Right cardiac atrium (tissue), 5 donors: ENCODE data around the gene CRYBG1. TPM values are rescaled to one million over a fixed set of nuclear protein-coding genes. Genes with fewer than 3 reads are reported as not detected.

Experiments used
- ATAC-seq, 2 donors: fragments of 200-7000 bp; cut with Tn5 transposase; one replicate each; pipeline versions ENCODE4 v1.8.0 to v1.9.1; 2020; ENCODE audit warnings: moderate library complexity in 2 of 2, mild to moderate bottlenecking in 1 of 2
- DNase-seq, 3 donors: peaks; one replicate each; pipeline ENCODE4 v3.0.0-alpha.2; 2020
- H3K27ac ChIP-seq: one replicate; pipeline ENCODE4 v1.5.1; 2013; ENCODE audit warnings: mild to moderate bottlenecking, low read length, control low read depth, moderate library complexity
- H3K27me3 ChIP-seq: one replicate; pipeline ENCODE4 v1.6.1; 2013; ENCODE audit not compliant: control insufficient read depth, insufficient read depth
- H3K4me1 ChIP-seq: one replicate; pipeline ENCODE4 v1.6.1; 2013; ENCODE audit warnings: low read length; ENCODE audit not compliant: control insufficient read depth, insufficient read depth
- H3K4me3 ChIP-seq: one replicate; pipeline ENCODE4 v1.5.1; 2013; ENCODE audit warnings: low read length, control low read depth
- H3K9me3 ChIP-seq: one replicate; pipeline ENCODE4 v1.6.1; 2013; ENCODE audit warnings: low read length; ENCODE audit not compliant: control insufficient read depth
- WGBS: extraction: QIAGEN DNeasy Blood & Tissue Kit; methylation state at CpG from one replicate; pipeline ENCODE4 v1.1.7; 2013; 5-methylcytosine and 5-hydroxymethylcytosine counted together
- intact Hi-C, 4 donors: fragments of 100-400 bp; cut with DNase I; formaldehyde crosslinking; loops; one replicate each; pipeline versions ENCODE4 v1.11.0 to v1.14.0; 2022 to 2023
- polyA plus RNA-seq: library from polyadenylated mRNA; stranded (reverse); fragments of 200-250 nt; gene quantifications from one replicate; pipeline ENCODE4 v1.2.3, GENCODE V29; 2013
- total RNA-seq, 4 donors: library from RNA; stranded (reverse); fragmentation: NEBNext Ultra II Directional; extraction: Animal tissue kit (Norgen Biotek cat#: 25700); gene quantifications; one replicate each; pipeline ENCODE4 v1.2.1, GENCODE V29; 2021
- donor health status: healthy with polysubstance abuse.
- donor health status: DM: no; HTN: yes; CAD: no.
- donor health status: DM: no; HTN: no; CAD: no.
- donor health status: DM: no; HTN: yes; CAD: no; lungs with severe emphysema.
- donor health status: DM: yes; HTN: yes; CAD: no.

CRYBG1 gene
- total and polyA plus RNA-seq, 5 donors: 0.38 to 1.6 (median 0.94) TPM

DNA sequence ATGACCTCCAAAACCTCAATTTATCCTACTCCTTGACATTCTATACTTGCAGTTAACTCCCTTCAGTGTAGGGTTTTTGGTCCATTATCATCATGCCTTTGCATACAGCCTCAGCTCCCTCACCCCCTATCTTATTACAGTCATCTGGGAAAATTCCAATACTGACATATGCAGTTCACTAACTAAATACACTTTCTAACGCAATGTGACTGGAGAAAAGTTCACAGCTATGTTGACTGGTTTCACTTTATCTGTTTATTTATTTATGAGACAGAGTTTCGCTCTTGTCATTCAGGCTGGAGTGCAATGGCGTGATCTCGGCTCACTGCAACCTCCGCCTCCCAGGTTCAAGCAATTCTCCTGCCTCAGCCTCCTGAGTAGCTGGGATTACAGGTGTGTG is 64.9 kb downstream of the CRYBG1 start:
- WGBS: 86% methylated on average over 5 of the region's 5 CpGs
- no peaks in the 10 kb centered on the region for H3K27me3 ChIP-seq
- DNase-seq: no peak
- H3K4me1 ChIP-seq: no peaks in the 10 kb centered on the region
- no peak for ATAC-seq
- H3K27ac ChIP-seq: no peak overlapping the region
- intact Hi-C loops: no loop called here
- H3K9me3 ChIP-seq: no peaks in the 10 kb centered on the region
- no peak overlapping the region for H3K4me3 ChIP-seq

DNA sequence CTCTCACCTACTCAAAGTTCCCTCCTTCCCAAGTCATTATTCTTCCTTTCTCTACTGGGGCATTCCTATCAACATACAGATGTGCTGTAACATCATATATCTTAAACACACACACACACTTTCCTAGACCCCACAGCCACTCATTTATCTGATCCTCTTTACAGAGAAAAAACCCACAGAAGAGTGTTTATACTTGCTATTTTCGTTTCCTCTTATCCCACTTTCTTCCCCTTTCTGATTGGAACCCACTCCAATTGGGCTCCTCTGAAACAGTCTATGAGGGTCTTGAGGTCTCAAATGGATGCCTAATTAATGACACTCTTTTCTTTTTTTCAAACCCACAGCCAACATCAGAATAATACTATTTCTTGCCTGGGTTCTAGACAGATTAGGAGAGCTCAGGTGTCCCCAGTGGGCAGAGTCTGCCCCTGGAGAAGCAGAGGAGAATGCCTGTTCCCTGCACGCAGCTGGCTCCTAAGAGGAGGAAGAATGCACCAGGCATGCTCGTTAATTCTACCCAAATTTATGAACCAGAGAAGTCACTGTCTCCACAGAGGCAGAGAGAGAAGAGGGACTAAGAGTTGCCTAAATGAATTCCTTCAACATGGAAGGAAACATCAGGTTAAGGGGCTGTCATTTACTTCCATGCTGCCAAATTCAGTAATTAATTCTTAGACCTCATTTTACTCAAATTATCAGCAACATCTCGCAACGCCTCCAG is 65.9 kb downstream of the CRYBG1 start:
- Histone ChIP-seq H3K27ac (no peak overlapping the region), H3K4me3 (no peak overlapping the region), H3K27me3 (no peaks in the 10 kb centered on the region), H3K4me1 (no peaks in the 10 kb centered on the region), H3K9me3 (no peaks in the 10 kb centered on the region)
- DNase-seq: no peak
- WGBS: 61% methylated on average over 5 of the region's 5 CpGs
- no peak for ATAC-seq
- intact Hi-C loops: no loop called here

DNA sequence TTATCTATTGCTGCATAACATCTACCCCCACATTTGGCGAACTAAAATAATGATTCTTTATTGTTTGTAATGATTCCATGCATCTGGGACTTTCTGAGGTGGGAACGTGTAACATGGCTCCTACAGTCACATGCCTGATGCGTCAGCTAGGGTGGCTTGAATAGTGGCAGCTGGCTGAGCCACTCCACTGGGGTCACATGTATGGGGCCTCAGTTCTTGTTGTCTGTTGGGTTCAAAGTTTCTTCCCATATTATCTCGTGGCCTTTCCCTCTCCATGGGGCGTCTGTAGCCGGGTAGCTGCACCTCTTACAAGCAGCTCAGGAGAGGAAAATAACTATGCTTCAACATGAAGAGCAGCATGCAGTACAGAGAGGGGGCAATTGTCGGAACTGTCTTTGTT is 69.9 kb downstream of the CRYBG1 start:
- Histone ChIP-seq H3K4me3 (no peak overlapping the region), H3K27ac (no peak overlapping the region), H3K4me1 (no peaks in the 10 kb centered on the region), H3K27me3 (no peaks in the 10 kb centered on the region), H3K9me3 (no peaks in the 10 kb centered on the region)
- no peak for ATAC-seq
- intact Hi-C loops: no loop called here
- 75% methylated on average over 7 of the region's 7 CpGs for WGBS
- no peak for DNase-seq

DNA sequence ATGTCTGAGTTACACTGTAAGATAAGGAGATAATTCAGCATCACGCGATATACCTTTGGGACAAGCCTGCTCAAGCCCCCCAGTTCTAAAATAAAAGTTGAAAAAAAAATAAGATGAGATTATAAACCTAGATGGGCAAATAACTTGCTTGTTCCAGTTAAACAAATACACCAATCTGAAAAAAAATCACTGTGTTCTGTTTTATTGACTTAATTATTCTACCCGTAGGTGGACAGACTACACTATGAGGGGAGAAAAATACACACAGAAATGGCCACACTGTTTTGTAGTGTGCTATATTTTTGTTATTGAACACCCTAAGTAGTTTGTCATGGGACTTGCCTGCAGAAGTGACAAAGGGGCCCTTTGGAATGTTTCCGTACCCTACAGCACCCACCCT is 70.9 kb downstream of the CRYBG1 start:
- H3K27me3 ChIP-seq: no peaks in the 10 kb centered on the region
- 92% methylated on average over 4 of the region's 4 CpGs for WGBS
- no peak for ATAC-seq
- intact Hi-C loops: no loop called here
- no peak overlapping the region for H3K27ac ChIP-seq
- no peak overlapping the region for H3K4me3 ChIP-seq
- DNase-seq: no peak
- no peaks in the 10 kb centered on the region for H3K9me3 ChIP-seq
- H3K4me1 ChIP-seq: no peaks in the 10 kb centered on the region

DNA sequence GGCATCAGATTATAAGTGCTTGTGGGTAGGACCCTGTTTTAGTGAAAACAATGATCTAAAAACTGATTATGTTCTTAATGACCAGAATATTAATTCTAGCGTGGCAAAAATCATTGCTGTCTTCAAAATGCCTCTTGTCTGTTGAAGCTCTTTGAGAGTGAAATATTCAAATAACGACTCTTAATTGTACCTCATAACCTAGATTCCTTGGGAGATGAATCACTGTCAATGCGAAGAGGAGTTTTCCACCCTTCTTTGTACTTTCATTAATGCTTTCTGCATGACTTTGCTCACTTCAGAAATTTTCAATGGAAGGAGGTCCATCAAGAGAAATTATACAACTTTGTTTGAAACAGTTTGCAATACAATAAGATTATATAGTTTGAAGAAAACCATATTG is 71.5 kb downstream of the CRYBG1 start:
- no peak overlapping the region for H3K27ac ChIP-seq
- no peak overlapping the region for H3K4me3 ChIP-seq
- intact Hi-C loops: no loop called here
- 90% methylated on average over 3 of the region's 3 CpGs for WGBS
- no peak for ATAC-seq
- no peaks in the 10 kb centered on the region for H3K27me3 ChIP-seq
- no peaks in the 10 kb centered on the region for H3K4me1 ChIP-seq
- H3K9me3 ChIP-seq: no peaks in the 10 kb centered on the region
- no peak for DNase-seq

DNA sequence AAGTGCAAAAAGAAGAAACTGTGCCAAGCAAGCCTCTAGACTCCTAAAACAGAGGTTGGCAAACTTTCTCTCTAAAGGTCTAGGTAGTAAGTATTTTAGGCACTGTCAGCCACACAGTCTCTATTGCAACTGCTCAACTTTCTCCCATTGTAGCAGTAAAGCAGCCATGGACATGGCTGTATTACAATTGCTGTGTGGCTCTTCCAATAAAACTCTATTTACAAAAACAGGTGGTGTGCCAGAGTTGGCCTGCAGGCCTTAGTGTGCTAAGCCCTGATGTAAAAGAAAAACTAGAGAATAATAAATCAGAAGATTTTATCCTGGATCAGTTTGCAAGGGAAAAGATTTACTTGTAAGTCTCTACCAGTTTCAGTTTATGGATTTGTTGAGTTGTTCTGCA is 74.0 kb downstream of the CRYBG1 start:
- Histone ChIP-seq H3K4me3 (no peak overlapping the region), H3K27me3 (no peaks in the 10 kb centered on the region), H3K4me1 (no peaks in the 10 kb centered on the region), H3K27ac (no peak overlapping the region), H3K9me3 (no peaks in the 10 kb centered on the region)
- intact Hi-C loops: no loop called here
- no peak for DNase-seq
- no peak for ATAC-seq

DNA sequence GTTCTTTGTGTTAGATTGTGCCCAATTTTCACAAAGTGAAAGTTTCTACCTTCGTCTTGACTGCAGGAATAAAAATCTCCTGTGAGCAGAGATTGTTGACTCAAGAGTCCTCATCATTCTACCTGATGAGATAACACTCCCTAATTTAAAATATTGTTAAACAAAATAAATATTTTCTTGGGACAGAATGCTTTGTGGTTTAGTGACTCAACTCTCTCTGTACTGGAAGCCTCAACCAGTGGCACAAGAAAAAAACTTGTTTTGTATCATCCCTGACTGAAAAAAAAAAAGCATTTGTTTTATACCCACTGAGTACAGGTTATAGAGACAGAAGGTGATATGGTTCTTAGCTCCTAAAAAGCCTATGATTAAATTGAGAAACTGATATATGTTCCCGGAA is 78.9 kb downstream of the CRYBG1 start:
- Histone ChIP-seq H3K27me3 (no peaks in the 10 kb centered on the region), H3K27ac (no peak overlapping the region), H3K4me3 (no peak overlapping the region), H3K4me1 (no peaks in the 10 kb centered on the region), H3K9me3 (no peaks in the 10 kb centered on the region)
- no peak for ATAC-seq
- no peak for DNase-seq
- WGBS: 71% methylated on average over 2 of the region's 2 CpGs
- intact Hi-C loops: no loop called here

DNA sequence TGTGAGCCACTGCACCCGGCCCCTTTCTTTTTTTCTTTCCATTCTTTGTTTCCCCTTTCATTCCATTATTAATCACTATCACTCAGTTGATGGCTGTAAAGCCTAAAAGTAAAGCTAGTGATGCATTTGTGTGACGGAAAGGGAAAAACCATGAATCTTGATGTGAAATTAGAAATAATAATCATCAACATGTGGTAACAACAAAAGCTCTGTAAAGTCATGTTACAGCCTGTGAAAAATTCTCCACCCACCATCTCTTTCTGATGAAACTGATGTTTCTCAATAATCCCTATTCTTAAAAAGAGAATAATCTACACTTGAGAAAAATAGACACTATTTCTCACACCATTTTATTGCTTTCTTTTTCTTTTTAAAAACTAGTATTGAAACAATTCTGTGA is 80.0 kb downstream of the CRYBG1 start:
- intact Hi-C loops: loop anchor here in 2 of 4 donors (10.0 kb wide), 1 partner anchor 534 kb away; the partner anchor contains the start of gene CD24 (in 2 of the 2)
- 73% methylated on average over 2 of the region's 2 CpGs for WGBS

DNA sequence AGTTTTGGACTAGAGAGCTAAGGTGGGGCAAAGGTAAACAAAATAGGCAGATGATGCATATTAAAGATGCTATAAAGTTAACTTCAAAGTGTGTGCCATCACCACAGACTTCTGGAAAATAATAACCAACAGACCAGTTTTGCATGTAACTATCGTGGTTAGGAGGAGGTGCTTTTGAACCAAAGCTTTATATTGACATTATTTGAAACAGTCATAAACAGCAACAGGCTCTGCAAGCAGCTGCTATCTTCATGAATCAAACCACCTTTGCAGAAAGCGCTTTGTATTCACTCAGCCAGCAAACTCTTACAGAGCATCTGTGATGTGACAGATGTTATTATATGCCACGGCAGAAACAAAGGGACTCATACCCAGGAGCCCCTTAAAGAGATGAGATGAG is 81.9 kb downstream of the CRYBG1 start:
- H3K27me3 ChIP-seq: no peaks in the 10 kb centered on the region
- no peak for ATAC-seq
- intact Hi-C loops: loop anchor here in 2 of 4 donors (10.0 kb wide), 1 partner anchor 532 kb away; the partner anchor contains the start of gene CD24 (in 2 of the 2)

More for the DNA sequence above, 80.0 kb downstream of the CRYBG1 start:
- Histone ChIP-seq H3K9me3 (no peaks in the 10 kb centered on the region), H3K27me3 (no peaks in the 10 kb centered on the region), H3K4me3 (no peak overlapping the region), H3K27ac (no peak overlapping the region), H3K4me1 (no peaks in the 10 kb centered on the region)
- no peak for ATAC-seq
- DNase-seq: no peak

DNA sequence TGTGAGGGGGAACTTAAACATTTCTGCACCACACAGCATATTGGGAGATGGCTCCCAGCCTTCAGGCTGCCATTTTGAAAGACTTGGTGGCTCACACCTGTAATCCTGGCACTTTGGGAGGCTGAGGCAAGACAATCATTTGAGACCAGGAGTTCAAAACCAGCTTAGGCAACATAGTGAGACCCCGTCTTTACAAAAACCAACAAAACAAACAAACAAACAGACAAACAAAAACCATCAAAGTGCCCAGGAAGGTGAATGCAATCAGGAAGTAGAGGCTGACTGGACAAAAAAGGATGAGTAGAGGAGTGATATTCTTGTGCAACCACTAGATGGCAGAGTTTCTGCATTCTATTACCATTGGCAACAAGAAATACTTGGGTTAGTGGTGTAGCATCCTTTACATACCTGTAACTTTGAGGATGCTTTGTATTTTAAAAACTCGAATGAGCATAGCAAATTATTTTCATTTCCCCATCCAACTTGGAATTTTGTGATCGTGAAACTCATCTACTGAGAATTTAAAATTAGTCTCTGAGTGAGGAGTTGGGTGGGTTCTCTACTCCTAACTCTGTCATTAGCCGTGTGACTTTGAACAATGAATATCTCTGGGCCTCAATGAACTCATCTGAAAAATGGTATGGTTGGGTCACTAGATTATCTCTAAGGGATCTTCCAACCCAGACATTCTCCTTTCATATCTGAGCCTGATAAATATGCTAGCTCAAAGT is 84.4 kb downstream of the CRYBG1 start:
- intact Hi-C loops: loop anchor here (2.0 to 10.0 kb wide), 3 partner anchors 122 to 530 kb away; partner anchors contain the start of gene CD24 (in 2 of the 4)
- Histone ChIP-seq H3K9me3 (no peaks in the 10 kb centered on the region), H3K4me3 (no peak overlapping the region), H3K27me3 (no peaks in the 10 kb centered on the region), H3K4me1 (no peaks in the 10 kb centered on the region), H3K27ac (no peak overlapping the region)
- 12% methylated on average over 4 of the region's 4 CpGs for WGBS
- peak in 1 of 2 donors; percentile 73 for ATAC-seq
- no peak for DNase-seq

More for the DNA sequence above, 81.9 kb downstream of the CRYBG1 start:
- Histone ChIP-seq H3K4me3 (no peak overlapping the region), H3K4me1 (no peaks in the 10 kb centered on the region), H3K9me3 (no peaks in the 10 kb centered on the region), H3K27ac (no peak overlapping the region)
- no peak for DNase-seq
- WGBS: 73% methylated on average over 3 of the region's 3 CpGs

DNA sequence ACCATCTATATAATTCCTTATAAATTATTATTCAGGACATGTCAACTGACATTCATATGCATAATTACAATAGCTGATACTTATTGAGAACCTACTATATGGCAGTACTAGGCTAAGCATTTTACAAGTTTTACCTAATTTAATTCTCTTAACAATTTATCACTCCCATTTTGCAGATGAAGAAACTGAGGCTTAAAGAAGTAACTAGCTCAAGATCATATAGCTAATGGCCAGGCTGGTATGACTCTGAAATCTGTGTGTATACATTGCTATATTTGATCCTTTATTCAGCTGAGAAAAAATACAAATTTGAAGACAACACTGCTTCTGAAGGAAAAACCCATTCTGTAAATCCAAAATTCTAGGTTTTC is 85.0 kb downstream of the CRYBG1 start:
- Histone ChIP-seq H3K27me3 (no peaks in the 10 kb centered on the region), H3K4me3 (no peak overlapping the region), H3K9me3 (no peaks in the 10 kb centered on the region), H3K27ac (no peak overlapping the region), H3K4me1 (no peaks in the 10 kb centered on the region)
- DNase-seq (no peak), ATAC-seq (no peak)
- intact Hi-C loops: loop anchor here (2.0 to 10.0 kb wide), 3 partner anchors 121 to 529 kb away; partner anchors contain the start of gene CD24 (in 2 of the 4)
